HUES64 (cell line): ENCODE results near the gene CASP14. TPM values are rescaled to one million over a fixed set of nuclear protein-coding genes. Genes with fewer than 3 reads are reported as not detected.
A peak's percentile ranks its signal among the peaks of the same experiment; 100 is the strongest.
"Not testable (repeated sequence)": the region's sequence is repeated elsewhere in the genome, so short reads cannot be mapped to it uniquely, and the experiment has no call there.

Experiments
- H3K27ac ChIP-seq: 2 replicates; pipeline ENCODE4 v1.7.0; 2013; ENCODE audit warnings: low read depth, low read length, inconsistent platforms
- H3K27me3 ChIP-seq: 2 replicates; pipeline ENCODE4 v1.6.1; 2013; ENCODE audit warnings: mild to moderate bottlenecking, low read length; ENCODE audit not compliant: insufficient read depth
- H3K36me3 ChIP-seq: 2 replicates; pipeline ENCODE4 v1.6.1; 2013; ENCODE audit warnings: mild to moderate bottlenecking, low read length; ENCODE audit not compliant: insufficient read depth
- H3K4me1 ChIP-seq: 2 replicates; pipeline ENCODE4 v1.6.1; 2013; ENCODE audit warnings: mild to moderate bottlenecking, low read length, moderate library complexity; ENCODE audit not compliant: insufficient read depth
- H3K4me3 ChIP-seq: 2 replicates; pipeline ENCODE4 v1.5.1; 2013; ENCODE audit warnings: mild to moderate bottlenecking, low read length, moderate library complexity
- H3K9ac ChIP-seq: 2 replicates; pipeline ENCODE4 v1.6.1; 2013; ENCODE audit warnings: mild to moderate bottlenecking, low read depth, low read length
- H3K9me3 ChIP-seq: 2 replicates; pipeline ENCODE4 v1.6.1; 2013; ENCODE audit warnings: low read depth, low read length; ENCODE audit not compliant: insufficient read depth
- WGBS: fragments of 150-250, 120-280 bp; methylation state at CpG from one replicate; pipeline ENCODE4 v1.1.7; 2013; ENCODE audit warnings: missing lambda C conversion rate; 5-methylcytosine and 5-hydroxymethylcytosine counted together
- polyA plus RNA-seq, 2 experiments: library from polyadenylated mRNA; stranded (reverse); fragments of 50-300 nt; gene quantifications; one replicate each; pipeline ENCODE4 v1.2.3, GENCODE V29; 2013

The CASP14 gene, protein sequence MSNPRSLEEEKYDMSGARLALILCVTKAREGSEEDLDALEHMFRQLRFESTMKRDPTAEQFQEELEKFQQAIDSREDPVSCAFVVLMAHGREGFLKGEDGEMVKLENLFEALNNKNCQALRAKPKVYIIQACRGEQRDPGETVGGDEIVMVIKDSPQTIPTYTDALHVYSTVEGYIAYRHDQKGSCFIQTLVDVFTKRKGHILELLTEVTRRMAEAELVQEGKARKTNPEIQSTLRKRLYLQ
- not detected for polyA plus RNA-seq (2013, experiment 1 of 2)
- polyA plus RNA-seq (2013, experiment 2 of 2): not detected

GRCh38 chr19:15048885-15049541 lies at the start of gene CASP14:
TSS of gene CASP14 (plus strand) at chr19:15049480. CDS start at chr19:15052252, 2,772 bp downstream.
- Histone ChIP-seq H3K4me1 (no peaks in the 10 kb centered on the region), H3K9me3 (peaks cover 88% of the 10 kb centered on the region), H3K27me3 (no peaks in the 10 kb centered on the region), H3K36me3 (no peaks in the 10 kb centered on the region), H3K27ac (no peak within 1 kb of the TSS), H3K9ac (no peak within 1 kb of the TSS), H3K4me3 (no peak within 1 kb of the TSS)
- 86% methylated on average over 11 of the region's 11 CpGs for WGBS

- no peak overlapping the region for H3K9ac ChIP-seq
- peaks cover 63% of the 10 kb centered on the region for H3K9me3 ChIP-seq
- peaks cover 7% of the 10 kb centered on the region; the same call in 1 of the 2 replicates for H3K27me3 ChIP-seq
- no peak overlapping the region for H3K4me3 ChIP-seq
- no peaks in the 10 kb centered on the region for H3K36me3 ChIP-seq
- no peaks in the 10 kb centered on the region for H3K4me1 ChIP-seq
- no peak overlapping the region for H3K27ac ChIP-seq
These were observed 41.0 kb upstream of the CASP14 start for GRCh38 chr19:15008308-15008707.

DNA sequence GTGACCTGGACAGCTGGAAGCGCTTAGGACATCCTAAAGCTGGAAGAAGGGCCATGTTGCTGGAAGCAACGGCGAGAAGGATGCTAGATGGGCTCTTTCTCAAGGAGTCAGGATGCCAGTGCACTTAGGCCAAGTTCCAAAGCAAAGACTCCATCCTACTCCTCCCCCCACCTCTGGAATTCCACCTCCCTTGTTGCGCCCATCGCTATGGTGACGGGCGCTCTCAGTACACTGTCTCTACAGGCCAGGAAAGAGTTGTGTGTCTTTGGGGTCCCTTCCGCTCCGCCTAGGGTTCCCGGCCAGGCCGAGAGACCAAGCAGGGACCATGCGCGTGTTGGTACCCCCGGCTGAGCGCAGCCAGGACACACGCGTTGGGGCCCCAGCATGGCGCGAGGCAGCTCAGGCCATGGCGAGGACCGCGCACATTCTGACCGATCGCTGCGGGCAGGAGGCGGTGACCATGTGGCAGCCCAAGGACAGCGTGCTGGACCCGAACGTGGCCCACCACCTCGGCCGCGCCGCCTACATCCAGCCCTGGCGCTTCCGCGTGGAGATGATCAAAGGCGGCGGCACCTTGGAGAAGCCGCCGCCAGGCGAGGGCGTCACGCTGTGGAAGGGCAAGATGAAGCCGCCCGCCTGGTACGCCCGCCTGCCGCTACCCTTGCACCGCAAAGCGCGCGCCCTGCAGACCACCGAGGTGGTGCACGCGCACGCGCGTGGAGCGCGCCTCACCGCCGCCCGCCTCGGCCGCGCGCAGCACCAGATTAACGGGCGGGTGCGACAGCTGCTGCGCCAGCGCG lies 38.6 kb upstream of the CASP14 start:
- WGBS: 92% methylated on average over 73 of the region's 73 CpGs
- Histone ChIP-seq H3K9ac (no peak overlapping the region; the same call in 1 of the 2 replicates), H3K4me1 (no peaks in the 10 kb centered on the region), H3K36me3 (no peaks in the 10 kb centered on the region), H3K4me3 (peak overlapping the region; percentile 33), H3K9me3 (peaks cover 60% of the 10 kb centered on the region), H3K27ac (no peak overlapping the region), H3K27me3 (peaks cover 7% of the 10 kb centered on the region; the same call in 1 of the 2 replicates)

GRCh38 chr19:15014579-15014978 lies 34.7 kb upstream of the CASP14 start:
- Histone ChIP-seq H3K27ac (no peak overlapping the region), H3K4me1 (no peaks in the 10 kb centered on the region), H3K9ac (no peak overlapping the region), H3K4me3 (no peak overlapping the region), H3K36me3 (no peaks in the 10 kb centered on the region), H3K9me3 (peaks cover 50% of the 10 kb centered on the region), H3K27me3 (peaks cover 7% of the 10 kb centered on the region; the same call in 1 of the 2 replicates)
- WGBS: 47% methylated on average over 11 of the region's 11 CpGs

- no peak overlapping the region for H3K9ac ChIP-seq
- peaks cover 3% of the 10 kb centered on the region; the same call in 1 of the 2 replicates for H3K27me3 ChIP-seq
- no peaks in the 10 kb centered on the region for H3K4me1 ChIP-seq
- H3K4me3 ChIP-seq: no peak overlapping the region
- 74% methylated on average over 17 of the region's 18 CpGs for WGBS
- peaks cover 58% of the 10 kb centered on the region for H3K9me3 ChIP-seq
- H3K27ac ChIP-seq: no peak overlapping the region
- no peaks in the 10 kb centered on the region for H3K36me3 ChIP-seq
These were observed 33.2 kb upstream of the CASP14 start for GRCh38 chr19:15015946-15016542.

DNA sequence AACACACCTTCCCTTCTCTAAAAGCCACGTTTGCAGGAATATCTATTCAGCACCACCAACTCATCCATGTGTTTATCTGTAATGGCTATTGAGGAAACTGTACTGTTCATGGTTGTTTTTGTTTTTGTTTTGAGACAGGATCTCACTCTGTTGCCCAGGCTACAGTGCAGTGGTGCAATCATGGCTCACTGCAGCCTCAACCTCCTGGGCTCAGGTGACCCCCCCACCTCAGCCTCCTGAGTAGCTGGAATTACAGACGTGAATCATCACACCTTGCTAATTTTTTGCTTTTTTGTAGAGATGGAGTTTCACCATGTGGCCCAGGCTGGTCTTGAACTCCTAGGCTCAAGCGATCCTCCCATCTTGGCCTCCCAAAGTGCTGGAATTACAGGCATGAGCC lies 30.4 kb upstream of the CASP14 start:
- H3K4me1 ChIP-seq, H3K9ac ChIP-seq, H3K27ac ChIP-seq, H3K4me3 ChIP-seq, H3K27me3 ChIP-seq, H3K36me3 ChIP-seq: not testable (repeated sequence)
- H3K9me3 ChIP-seq: peaks cover 56% of the 10 kb centered on the region; the same call in 1 of the 2 replicates
- WGBS: 67% methylated on average over 1 of the region's 3 CpGs

- no peak overlapping the region for H3K9ac ChIP-seq
- no peak overlapping the region for H3K4me3 ChIP-seq
- no peaks in the 10 kb centered on the region for H3K36me3 ChIP-seq
- no peaks in the 10 kb centered on the region for H3K4me1 ChIP-seq
- no peaks in the 10 kb centered on the region for H3K27me3 ChIP-seq
- no peak overlapping the region for H3K27ac ChIP-seq
- H3K9me3 ChIP-seq: peaks cover 51% of the 10 kb centered on the region
- 93% methylated on average over 45 of the region's 45 CpGs for WGBS
These were observed 27.8 kb upstream of the CASP14 start for GRCh38 chr19:15021286-15022007.

- H3K4me3 ChIP-seq: no peak overlapping the region
- H3K27ac ChIP-seq: no peak overlapping the region
- no peaks in the 10 kb centered on the region for H3K27me3 ChIP-seq
- H3K9me3 ChIP-seq: peaks cover 55% of the 10 kb centered on the region
- no peaks in the 10 kb centered on the region for H3K4me1 ChIP-seq
- no peaks in the 10 kb centered on the region for H3K36me3 ChIP-seq
- no peak overlapping the region for H3K9ac ChIP-seq
- 92% methylated on average over 31 of the region's 31 CpGs for WGBS
These were observed 26.5 kb upstream of the CASP14 start for GRCh38 chr19:15022752-15023151.

GRCh38 chr19:15025217-15025616 lies 24.1 kb upstream of the CASP14 start:
- 82% methylated on average over 2 of the region's 2 CpGs for WGBS

GRCh38 chr19:15028490-15028889 lies 20.8 kb upstream of the CASP14 start:
- WGBS: 73% methylated on average over 5 of the region's 5 CpGs
- Histone ChIP-seq H3K4me1 (no peaks in the 10 kb centered on the region), H3K27me3 (no peaks in the 10 kb centered on the region), H3K9ac (no peak overlapping the region), H3K36me3 (no peaks in the 10 kb centered on the region), H3K4me3 (no peak overlapping the region), H3K27ac (no peak overlapping the region), H3K9me3 (peaks cover 60% of the 10 kb centered on the region)

More at GRCh38 chr19:15025217-15025616, 24.1 kb upstream of the CASP14 start:
- no peak overlapping the region for H3K9ac ChIP-seq
- H3K36me3 ChIP-seq: no peaks in the 10 kb centered on the region
- H3K27ac ChIP-seq: no peak overlapping the region
- peaks cover 63% of the 10 kb centered on the region for H3K9me3 ChIP-seq
- H3K4me3 ChIP-seq: no peak overlapping the region
- no peaks in the 10 kb centered on the region for H3K4me1 ChIP-seq
- no peaks in the 10 kb centered on the region for H3K27me3 ChIP-seq
